HL-60/S4 treated with phorbol 12-myristate 13-acetate at 8.2 ng/mL for 4 days and 3 days (cell line): Measurements from ENCODE around the gene CRISPLD2.
"Not testable (repeated sequence)": the region's sequence is repeated elsewhere in the genome, so short reads cannot be mapped to it uniquely, and the experiment has no call there.

ENCODE experiments used
- in situ Hi-C: fragments of 300-500 bp; cut with MboI; formaldehyde crosslinking; loops from 2 replicates; pipeline ENCODE4 v1.15.0; 2022; ENCODE audit warnings: low sequenced_read_pairs

The CRISPLD2 gene

GRCh38 chr16:84855435-84856202, 35.8 kb downstream of the CRISPLD2 start:
- in situ Hi-C loops: not testable (repeated sequence)

DNA sequence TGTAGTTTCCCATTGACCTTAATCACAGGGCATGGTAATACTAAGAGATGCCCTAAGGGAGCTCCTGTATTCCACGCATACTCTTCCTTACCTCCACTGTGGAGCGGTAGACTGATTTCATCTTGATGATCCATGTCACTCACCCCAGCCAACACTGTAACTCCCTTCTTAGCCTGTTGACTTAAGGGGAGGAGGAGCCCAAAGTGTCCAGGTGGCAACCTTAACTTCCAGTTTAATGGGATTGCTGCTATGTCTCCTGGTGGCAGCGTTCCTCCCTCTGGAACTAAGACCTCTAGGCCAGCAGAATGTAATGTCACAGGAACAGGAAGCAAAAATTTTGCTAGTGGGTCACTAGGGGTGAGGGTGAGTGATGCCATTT, 36.4 kb downstream of the CRISPLD2 start:
- in situ Hi-C loops: not testable (repeated sequence)

DNA sequence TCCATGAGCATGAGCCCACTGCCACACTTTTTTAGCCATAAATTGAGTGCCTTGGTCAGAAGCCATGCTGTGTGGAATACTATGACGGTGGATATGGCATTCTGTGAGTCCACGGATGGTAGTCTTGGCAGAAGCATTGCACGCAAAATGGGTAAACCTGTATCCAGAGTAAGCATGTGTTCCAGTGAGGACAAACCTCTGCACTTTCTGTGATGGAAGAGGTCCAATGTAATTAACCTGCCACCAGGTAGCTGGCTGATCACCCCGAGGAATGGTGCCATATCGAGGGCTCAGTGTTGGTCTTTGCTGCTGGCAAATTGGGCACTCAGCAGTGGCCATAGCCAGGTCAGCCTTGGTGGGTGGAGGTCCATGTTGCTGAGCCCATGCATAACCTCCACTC, 37.0 kb downstream of the CRISPLD2 start:
- in situ Hi-C loops: not testable (repeated sequence)

DNA sequence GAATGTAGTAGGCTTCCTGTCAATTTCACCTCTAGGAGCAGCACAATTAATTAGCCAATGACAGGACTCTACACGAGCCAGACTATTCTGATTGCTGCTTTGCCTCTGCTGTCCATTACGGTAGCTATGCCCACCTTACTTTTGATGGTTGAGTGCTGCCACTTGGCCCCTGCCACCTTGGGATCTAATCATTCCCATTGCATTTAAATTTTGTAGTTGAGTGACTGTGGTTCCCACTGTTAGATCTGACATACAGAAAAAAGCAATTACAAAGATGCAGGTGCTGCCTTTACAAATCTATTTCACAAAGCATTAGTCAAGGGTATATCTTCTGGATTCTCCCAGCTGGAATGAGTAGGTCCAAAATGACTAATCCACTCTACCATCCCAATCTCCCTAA, 39.9 kb downstream of the CRISPLD2 start:
- in situ Hi-C loops: no loop called here

GRCh38 chr16:84860383-84860782, 40.6 kb downstream of the CRISPLD2 start:
- in situ Hi-C loops: no loop called here

- in situ Hi-C loops: no loop called here
These were observed 41.9 kb downstream of the CRISPLD2 start for GRCh38 chr16:84861671-84862070.

DNA sequence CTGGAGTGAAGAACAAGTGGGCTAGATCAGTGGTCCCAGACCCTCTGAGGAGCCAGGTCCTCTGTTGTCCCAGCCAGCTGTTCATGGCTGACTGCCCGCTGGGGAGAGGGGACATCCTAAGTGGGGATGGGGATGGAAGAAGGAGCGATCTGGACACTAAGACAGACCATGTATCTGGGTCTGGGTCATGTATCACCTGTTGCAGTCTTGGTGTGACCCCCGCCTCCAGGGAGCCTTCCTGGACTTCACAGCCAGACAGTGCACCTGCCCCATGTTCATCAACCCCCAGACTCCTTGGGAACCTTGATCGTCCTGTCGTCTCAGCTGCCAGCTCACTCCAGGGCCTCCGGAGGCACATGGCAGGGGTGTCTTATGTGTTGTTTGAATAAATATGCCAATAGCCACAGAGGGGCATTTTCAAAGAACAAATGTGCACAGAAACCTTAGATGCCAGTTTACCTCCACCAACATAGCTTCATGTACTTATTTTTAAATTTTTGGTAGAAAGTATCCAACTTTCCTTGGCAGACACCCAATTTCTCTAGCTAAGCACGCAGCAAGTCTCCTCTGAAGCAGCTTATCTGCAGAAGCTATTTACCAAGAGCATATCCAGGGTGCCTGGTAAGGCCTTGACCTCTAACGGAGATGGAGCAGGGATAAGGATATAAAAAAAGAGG, 43.2 kb downstream of the CRISPLD2 start:
- in situ Hi-C loops: no loop called here

DNA sequence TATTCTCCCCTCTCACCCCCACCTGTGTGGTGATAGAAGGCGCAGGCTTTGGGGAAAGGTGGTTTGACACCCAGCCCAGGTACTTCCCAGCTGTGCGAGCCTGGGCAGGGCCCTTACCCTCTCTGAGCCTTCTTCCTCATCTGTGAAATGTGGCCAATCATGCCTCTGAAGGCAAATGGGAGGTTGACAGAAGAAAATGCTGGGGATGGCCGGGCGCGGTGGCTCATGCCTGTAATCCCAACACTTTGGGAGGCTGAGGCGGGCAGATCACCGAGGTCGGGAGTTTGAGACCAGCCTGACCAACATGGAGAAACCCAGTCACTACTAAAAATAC, 43.7 kb downstream of the CRISPLD2 start:
- in situ Hi-C loops: no loop called here

GRCh38 chr16:84864326-84864955, 44.7 kb downstream of the CRISPLD2 start:
- in situ Hi-C loops: no loop called here

- in situ Hi-C loops: no loop called here
These were observed 47.9 kb downstream of the CRISPLD2 start for GRCh38 chr16:84867696-84868095.

DNA sequence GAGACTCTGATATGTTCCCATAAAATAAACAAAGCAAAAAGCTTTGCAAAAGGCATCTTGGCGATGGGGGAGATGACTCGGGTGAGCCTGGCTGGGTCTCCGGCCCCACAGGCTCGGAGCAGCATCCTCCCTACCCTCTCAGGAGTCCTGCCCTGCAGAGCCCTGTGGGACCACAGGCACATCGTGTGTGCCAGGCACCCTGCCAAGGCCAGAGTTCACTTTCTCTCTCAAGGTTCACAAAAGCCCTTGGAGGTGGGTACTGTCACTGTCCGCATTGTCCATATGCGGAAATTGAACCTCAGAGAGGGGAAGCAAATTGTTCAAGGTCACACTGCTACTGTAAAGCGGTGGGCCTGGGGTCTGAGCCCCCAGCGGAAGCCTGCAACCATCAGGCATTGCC, 48.5 kb downstream of the CRISPLD2 start:
- in situ Hi-C loops: no loop called here

- in situ Hi-C loops: no loop called here
These were observed 49.2 kb downstream of the CRISPLD2 start for GRCh38 chr16:84868829-84869472.

DNA sequence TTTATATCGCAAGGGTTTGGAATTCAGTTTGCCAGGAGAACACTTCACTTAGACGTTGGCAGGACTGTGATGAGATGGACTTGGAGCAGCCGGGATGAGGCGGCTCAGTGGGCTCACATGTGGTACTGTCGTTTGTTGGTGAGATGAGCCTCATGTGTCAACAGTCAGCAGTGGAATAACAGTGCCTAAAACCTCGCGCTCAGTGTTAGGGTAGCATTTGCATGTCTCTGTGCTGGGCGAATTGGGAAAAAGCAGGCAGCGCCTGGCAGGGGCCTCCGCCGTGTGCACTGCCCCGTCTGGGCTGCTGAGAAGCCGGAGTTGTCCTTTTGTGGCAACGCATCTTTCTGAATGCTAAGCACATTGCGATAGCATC, 49.7 kb downstream of the CRISPLD2 start:
- in situ Hi-C loops: no loop called here

GRCh38 chr16:84872971-84873370, 53.2 kb downstream of the CRISPLD2 start:
- in situ Hi-C loops: not testable (repeated sequence)

- in situ Hi-C loops: no loop called here
These were observed 54.2 kb downstream of the CRISPLD2 start for GRCh38 chr16:84874004-84874435.

- in situ Hi-C loops: no loop called here
These were observed 54.8 kb downstream of the CRISPLD2 start for GRCh38 chr16:84874553-84874952.

DNA sequence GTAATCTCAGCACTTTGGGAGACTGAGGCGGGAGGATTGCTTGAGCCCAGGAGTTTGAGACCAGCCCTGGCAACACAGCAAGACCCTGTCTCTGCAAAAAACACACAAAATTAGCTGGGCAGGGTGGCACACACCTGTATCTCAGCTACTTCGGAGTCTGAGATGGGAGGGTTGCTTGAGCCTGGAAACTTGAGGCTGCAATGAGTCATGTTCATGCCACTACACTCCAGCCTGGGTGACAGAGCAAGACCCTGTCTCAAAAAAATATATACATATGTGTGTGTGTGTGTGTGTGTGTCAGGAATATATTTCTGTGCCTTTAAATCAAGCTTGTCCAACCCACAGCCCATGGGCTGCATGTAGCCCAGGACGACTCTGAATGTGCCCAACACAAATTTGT, 55.2 kb downstream of the CRISPLD2 start:
- in situ Hi-C loops: no loop called here

DNA sequence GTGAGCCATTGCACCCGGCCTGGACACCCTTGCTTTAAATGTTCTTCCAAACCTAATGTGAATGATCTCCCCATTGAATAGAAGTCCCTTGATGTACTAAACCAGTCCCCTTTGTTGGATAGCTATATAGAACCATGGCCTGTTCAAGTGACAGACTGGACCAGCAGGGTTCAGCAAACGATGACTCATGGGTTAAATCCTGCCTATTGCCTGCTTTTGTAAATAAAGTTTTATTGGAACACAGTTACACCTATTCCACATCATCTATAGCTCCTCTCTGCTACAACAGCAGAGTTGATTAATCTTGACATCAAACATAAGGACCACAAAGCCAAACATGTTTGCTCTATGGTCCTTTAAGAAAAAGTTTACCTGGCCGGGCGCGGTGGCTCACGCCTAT, 56.1 kb downstream of the CRISPLD2 start:
- in situ Hi-C loops: no loop called here

- in situ Hi-C loops: no loop called here
These were observed 57.3 kb downstream of the CRISPLD2 start for GRCh38 chr16:84876873-84877606.

DNA sequence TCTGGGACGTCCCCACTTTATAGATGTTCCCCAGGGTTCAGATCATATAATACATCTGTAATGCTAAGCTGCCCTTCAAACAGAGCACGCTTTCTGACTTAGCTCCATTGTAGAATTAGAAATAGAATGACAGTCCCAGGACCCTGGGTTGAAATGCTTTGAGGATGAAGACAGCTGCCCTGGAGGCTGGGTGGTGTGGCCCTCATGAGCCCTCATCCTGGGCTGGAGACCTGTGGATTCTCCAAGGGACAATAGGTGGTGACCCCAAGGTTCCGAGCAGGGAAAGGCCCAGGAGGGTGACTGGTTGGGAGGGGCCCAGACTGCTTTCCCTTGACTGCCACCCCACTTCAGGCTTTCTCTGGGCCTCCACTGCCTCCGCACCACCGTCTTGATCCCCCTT, 59.0 kb downstream of the CRISPLD2 start:
- in situ Hi-C loops: no loop called here
